Esophagus squamous epithelium (tissue), 4 donors: ENCODE results near the gene DIS3L2.
A peak's percentile ranks its signal among the peaks of the same experiment; 100 is the strongest.

ENCODE experiments used
- CTCF ChIP-seq, 6 experiments: fragments of 450-650 bp in 4 of 6; fragments of 200-600 bp in 2 of 6; sonication (generic) in 2 of 6; IDR thresholded peaks; one replicate each; pipeline ENCODE4 v1.5.1; 2016 to 2019; ENCODE audit warnings: antibody characterized with exemption in 6 of 6, mild to moderate bottlenecking in 4 of 6, moderate library complexity in 4 of 6
- POLR2A ChIP-seq, 4 donors: fragments of 450-650 bp; IDR thresholded peaks; one replicate each; pipeline ENCODE4 v1.6.1; 2017; ENCODE audit warnings: antibody characterized with exemption in 4 of 4, mild to moderate bottlenecking in 4 of 4, moderate library complexity in 3 of 4

GRCh38 chr2:231926180-231926741, 35.3 kb upstream of the DIS3L2 start, which contains the start of gene NPPC:
- TF ChIP-seq CTCF (IDR thresholded peaks at IDR 0.05) (peak in 5 of 6 experiments; percentile 11 to 58 (median 43)), POLR2A (IDR thresholded peaks at IDR 0.05) (peak in 1 of 4 donors; percentile 43)
